Neural cell (in vitro differentiated cells): ENCODE results near the gene HS3ST3A1.

ENCODE experiments used
- EZH2 ChIP-seq: fragments of 200-600, 300-800 bp; shearing (Covaris generic), sonication (generic); IDR thresholded peaks from 2 replicates; pipeline ENCODE4 v1.6.1; 2014; ENCODE audit warnings: antibody characterized with exemption, low read length, borderline replicate concordance, mild to moderate bottlenecking; ENCODE audit not compliant: insufficient read depth, poor library complexity, severe bottlenecking
- POLR2AphosphoS5 ChIP-seq: IDR thresholded peaks from 2 replicates; pipeline ENCODE4 v1.6.1; 2012
- TF ChIP-seq, protein P1 (sequence below): fragments of 450-650 bp; IDR thresholded peaks from 2 replicates; pipeline ENCODE4 v1.5.1; 2014; ENCODE audit warnings: antibody characterized with exemption, mild to moderate bottlenecking, moderate library complexity; ENCODE audit not compliant: poor library complexity, severe bottlenecking
- TF ChIP-seq, protein P2 (sequence below): IDR thresholded peaks from 2 replicates; pipeline ENCODE4 v1.6.1; 2012; ENCODE audit warnings: borderline replicate concordance

DNA sequence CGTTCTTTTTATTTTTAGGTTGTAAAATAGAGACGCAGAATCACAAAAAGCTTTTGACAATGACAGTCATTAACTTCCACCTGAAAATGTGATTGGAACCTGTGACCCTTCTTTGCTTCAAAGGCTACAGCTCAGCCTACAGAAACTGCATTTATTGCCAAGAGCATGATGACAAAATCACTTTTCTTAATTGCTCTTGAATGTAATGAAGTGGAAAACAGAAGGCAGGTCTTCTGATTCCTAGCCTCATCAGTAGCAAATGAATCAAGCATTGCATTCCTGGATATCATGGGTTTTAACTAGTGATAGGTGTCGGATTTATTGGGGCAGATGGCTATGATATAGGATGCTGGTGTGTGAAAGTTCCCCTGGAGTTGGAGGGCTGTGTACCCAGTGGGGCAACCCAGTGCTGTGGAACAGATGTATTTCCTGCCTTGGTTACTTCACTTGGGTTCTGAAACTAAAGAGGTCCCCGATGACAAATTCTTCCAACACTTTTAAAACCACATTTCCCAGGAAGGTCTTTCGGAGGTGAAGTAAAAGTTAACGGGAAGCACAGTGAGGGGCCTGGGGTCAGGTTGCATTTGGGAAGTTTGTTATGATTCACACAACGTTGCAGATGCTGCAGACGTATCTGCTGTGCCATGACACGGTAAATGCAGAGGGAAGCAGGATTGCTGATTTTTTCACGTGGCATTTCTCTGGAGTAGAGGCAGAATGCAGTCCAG is 127.5 kb downstream of the HS3ST3A1 start:
- TF ChIP-seq, protein P1, sequence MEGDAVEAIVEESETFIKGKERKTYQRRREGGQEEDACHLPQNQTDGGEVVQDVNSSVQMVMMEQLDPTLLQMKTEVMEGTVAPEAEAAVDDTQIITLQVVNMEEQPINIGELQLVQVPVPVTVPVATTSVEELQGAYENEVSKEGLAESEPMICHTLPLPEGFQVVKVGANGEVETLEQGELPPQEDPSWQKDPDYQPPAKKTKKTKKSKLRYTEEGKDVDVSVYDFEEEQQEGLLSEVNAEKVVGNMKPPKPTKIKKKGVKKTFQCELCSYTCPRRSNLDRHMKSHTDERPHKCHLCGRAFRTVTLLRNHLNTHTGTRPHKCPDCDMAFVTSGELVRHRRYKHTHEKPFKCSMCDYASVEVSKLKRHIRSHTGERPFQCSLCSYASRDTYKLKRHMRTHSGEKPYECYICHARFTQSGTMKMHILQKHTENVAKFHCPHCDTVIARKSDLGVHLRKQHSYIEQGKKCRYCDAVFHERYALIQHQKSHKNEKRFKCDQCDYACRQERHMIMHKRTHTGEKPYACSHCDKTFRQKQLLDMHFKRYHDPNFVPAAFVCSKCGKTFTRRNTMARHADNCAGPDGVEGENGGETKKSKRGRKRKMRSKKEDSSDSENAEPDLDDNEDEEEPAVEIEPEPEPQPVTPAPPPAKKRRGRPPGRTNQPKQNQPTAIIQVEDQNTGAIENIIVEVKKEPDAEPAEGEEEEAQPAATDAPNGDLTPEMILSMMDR: no peak
- TF ChIP-seq EZH2 (no peak), POLR2AphosphoS5 (no peak)
- TF ChIP-seq, protein P2, sequence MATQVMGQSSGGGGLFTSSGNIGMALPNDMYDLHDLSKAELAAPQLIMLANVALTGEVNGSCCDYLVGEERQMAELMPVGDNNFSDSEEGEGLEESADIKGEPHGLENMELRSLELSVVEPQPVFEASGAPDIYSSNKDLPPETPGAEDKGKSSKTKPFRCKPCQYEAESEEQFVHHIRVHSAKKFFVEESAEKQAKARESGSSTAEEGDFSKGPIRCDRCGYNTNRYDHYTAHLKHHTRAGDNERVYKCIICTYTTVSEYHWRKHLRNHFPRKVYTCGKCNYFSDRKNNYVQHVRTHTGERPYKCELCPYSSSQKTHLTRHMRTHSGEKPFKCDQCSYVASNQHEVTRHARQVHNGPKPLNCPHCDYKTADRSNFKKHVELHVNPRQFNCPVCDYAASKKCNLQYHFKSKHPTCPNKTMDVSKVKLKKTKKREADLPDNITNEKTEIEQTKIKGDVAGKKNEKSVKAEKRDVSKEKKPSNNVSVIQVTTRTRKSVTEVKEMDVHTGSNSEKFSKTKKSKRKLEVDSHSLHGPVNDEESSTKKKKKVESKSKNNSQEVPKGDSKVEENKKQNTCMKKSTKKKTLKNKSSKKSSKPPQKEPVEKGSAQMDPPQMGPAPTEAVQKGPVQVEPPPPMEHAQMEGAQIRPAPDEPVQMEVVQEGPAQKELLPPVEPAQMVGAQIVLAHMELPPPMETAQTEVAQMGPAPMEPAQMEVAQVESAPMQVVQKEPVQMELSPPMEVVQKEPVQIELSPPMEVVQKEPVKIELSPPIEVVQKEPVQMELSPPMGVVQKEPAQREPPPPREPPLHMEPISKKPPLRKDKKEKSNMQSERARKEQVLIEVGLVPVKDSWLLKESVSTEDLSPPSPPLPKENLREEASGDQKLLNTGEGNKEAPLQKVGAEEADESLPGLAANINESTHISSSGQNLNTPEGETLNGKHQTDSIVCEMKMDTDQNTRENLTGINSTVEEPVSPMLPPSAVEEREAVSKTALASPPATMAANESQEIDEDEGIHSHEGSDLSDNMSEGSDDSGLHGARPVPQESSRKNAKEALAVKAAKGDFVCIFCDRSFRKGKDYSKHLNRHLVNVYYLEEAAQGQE: no peak
